Measurements from ENCODE around the gene SH2B3.

SH2B3 gene

DNA sequence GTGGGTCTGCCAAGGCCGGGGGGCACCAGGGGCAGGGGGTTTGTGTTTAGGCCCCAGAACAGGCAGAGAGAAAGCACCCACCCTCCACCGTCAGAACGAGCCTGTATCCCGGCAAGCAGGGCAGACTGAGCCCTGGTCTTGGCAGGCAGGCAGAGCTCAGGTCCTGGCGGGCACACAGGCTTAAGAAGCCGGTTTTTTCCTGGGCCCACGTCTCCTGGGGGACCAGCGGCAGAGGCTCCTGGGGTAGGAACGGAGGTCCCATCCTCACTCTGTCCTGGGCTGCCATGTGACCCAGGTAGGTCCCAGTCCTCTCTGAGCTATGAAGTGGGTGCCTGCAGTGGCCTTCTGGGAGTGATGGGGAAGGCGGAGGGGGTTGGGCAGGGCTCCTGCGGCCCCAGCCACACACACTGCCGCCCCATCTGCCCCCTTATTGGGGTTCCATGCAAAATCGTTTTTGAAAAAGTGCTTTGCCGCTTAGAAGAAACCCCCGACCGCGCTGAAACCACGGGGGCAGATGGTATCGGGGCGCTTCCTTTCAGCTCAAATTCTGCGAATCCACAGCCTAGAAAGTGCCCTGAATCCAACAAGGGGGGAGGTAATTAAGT lies 24.2 kb downstream of the SH2B3 start:
- no peak for DNase-seq

DNA sequence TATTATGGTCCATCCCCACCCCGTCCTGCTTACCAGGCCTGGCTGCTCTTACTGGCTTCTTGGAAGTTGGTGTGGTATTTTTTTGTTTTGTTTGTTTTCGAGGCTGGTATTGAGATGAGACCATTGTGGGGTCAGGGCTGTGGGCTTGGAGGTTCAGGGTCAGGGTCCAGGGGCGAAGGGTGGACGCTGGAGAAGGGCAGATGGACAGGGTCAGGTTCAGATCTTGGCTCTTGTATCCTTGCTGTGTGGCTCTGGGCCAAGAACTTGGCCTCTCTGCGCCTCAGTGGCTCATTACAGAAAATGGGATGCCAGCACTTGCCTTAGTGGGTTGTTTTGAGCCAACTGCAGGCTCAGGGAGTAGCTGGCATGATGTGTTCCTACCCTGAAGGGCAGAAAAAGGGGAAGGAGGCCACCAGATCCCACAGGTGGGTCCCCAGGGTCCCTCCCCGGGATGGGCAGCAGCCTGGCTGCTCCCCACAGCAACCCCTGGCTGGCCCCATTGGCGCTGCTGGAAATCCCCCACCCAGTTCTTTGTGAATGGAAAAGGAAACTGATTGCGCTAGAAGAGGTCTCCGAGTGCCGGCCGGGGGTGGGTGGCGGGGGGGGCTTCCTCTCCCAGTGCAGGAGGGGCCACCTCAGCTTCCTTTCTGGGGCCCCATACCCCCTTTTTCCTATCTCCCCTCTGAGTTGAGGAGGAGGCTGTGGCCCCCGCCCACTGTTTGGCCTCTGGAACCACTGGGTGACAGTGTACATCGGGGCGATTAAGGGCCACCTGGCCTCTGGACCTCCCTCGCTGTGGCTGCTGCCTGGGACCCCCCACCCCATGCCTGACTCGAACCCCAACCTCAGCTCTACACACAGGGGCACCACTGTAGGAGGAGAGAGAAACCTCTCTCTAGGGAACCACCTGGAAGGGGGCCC lies 25.0 kb downstream of the SH2B3 start:
- no peak for DNase-seq

DNA sequence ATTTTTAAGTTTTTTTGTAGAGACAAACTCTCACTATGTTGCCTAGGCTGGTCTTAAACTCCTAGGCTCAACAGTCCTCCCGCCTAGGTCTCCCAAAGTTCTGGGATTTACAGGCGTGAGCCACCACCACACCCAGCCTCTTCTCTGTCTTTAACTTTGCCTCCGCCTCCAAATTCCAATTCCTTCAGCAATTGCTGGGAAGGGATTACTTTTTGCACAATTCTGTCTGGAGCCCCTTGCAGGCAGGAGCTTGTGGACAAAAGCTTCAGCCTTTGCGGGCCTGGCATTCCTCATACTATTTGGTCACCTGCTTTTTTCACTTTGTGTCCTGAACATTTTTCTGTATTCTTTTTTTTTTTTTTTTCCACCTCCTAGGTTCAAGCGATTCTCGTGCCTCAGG lies 26.0 kb downstream of the SH2B3 start:
- no peak for DNase-seq

DNA sequence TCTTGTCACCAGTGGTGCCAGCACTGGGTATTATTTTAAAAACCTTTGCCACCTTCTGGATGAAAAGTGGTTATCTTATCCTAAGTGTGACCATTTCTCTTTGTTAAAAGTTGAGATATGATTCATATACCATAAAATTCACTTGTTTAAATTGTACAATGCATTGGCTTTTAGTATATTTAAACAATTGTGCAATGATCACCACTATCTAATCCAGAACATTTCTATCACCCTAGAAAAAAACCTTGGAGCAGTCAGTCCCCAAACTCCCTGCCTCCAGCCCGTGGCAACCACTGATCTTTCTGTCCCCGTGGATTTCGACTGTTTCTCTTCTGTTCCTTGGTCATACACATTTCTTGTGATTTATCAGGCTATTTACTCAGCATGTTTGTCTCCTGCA lies 28.3 kb downstream of the SH2B3 start:
- DNase-seq = no peak

DNA sequence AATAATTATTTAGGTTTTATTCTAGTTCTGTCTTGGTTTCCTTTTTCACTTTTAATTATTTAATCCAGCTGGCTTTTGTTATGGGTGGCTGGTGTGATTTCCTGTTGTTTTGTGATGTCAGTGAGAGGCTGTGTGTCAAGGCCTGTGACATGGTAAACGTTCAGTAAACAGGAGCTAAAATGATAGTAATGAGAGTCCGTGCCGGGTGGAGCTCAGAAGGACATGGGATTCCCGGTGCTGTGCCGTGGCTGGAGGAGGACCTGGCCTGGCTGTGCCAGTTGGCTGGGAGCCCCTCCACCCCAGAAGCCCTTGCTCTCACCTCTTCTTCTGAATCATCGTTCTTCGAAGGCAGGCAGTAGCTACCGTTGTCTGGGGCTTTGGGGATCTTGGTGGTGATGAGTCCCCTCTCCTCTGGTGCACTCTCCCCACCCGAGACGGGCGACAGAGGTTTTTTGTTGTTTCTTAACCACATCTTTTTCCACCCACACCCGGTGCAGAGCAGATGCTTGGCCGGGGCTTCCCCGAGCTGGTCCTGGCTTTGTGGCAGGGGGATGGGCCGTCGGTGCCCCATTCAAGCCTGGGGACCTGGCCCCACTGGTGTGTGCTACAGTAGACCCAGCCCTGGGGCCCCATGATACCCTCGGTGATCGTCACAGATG lies 29.1 kb downstream of the SH2B3 start:
- DNase-seq = no peak

DNA sequence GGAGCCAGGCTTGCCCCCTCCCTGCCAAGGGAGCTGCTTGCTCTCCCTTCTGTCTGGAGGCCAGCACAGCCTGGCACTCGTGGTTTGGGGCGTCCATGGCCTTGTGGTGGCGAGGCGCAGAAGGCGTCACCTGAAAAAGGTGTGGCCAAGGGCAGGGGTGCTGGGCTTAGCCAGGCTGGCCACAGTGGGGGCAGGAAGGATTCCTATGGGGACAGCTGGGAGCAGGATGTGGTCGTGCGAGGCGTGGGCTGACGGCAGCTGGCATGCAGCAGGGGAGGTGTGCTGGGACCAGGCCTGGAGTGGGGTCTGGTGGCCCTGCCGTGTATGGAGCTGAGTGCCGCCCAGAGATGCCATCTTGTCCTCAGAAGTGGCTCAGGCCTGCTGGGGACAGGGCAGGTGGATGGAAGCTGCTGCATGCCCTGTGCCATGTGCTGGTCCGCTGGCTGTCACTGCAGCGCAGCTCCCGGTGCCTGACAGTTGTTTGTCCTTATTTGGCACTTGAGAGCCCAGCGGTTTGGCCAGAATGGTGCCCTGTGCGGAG lies 30.0 kb downstream of the SH2B3 start:
- DNase-seq = no peak

DNA sequence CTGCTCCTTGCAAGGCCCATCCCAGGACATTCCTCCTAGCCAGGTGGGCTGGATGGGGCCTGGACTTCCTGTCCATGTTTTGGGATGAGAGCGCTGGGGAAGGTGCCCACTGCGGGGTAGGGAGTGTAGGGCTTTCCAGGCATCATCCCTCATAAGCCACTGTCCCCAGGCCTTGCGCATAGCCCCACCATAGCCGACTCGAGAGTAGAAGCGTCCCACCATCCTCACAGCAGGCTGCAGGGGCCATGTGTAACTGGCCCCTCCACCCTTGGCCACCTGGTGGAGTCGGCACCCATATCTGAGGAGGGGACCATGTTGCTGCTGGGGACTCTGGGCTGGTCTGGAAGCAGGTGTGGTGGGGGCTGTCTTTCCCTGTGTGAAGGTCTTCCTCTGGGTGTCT lies 30.5 kb downstream of the SH2B3 start:
- no peak for DNase-seq

DNA sequence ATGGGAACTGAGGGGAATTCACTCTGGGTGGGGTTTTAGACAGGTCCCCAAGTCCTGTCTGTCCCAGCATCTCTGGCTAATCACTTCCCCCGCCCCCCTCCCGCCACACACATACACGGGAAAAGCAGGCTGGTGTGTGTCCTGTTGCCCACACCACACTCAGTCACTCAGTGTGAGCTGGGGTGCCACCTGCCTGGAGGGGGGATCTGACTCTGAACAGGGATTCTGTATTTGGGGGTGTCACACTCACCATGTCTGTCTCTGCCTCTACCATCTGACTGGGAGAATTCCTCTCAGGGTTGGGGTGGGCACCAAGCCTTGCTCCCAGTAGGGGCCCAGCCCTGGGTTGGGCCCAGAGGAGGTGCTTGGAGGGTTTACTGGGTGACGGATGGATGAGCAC lies 31.1 kb downstream of the SH2B3 start:
- DNase-seq = no peak

DNA sequence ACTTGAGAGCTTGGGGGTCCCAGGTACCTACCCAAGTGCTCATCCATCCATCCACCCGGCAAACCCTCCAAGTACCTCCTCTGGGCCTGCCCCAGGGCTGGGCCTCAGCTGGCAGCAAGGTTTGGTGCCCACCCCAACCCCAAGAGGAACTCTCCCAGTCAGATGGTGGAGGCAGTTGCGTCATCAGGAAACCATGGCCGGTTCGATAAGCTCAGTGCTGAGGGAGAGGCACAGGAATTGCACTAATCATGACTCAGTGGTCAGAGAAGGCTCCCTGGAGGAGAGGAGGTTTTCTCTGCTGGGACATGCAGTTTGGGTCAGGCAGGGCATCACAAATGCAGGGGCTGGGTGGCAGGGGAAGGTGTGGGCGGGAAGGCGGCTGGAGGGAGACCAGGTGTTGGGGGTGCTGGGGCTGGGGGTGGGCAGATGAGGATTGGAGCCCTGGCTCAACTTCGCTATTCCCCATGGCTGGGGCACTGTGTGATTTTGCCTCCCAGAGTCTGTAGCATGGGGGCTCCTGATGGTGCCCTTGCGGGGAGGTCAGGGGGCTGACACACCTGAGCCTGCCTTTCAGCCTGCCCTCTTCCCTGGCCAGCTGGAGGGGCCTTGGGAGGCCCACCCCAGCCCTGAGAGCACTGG lies 32.2 kb downstream of the SH2B3 start:
- no peak for DNase-seq

DNA sequence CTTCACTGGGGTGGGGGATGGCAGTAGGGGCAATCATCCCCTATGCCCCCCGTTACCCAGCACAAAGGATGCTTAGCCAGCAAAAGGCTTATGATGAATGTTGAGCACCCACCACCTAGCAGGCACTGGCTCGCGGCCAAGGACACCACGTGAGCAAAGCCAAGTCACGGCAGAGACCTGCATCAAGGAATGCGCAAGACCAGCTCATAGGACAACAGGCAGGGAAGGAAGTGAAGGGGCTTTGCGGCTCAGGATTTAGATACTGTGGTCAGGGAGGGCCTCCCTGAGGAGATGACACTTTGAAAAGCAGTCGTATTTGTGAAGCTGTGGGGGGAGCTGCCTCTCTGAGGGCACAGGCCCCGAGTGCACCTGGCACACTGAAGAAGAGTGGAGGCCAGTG lies 32.8 kb downstream of the SH2B3 start:
- no peak for DNase-seq

DNA sequence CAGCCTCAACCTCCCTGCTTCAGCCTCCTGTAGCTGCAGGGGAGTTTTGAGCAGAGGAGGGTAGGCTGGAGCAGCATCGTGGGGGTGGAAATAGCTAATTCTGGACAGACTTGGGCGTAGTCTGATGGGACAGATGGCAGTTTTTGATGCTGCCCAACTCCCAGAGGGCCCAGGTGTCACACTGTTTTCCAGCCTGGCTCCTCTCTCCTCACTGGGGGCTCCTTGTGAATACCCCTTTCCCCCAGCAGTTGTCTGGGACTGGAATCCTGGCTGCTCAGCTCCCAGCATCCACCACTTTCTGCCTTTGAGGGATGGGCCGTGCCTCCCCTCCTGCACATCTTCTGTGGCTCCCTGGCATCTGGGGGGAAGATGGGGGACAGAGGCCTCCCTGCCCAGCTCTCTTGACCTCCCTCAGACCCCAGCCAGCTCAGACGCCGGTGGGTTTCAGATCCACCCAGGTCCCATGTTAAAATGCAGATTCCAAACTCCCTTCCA lies 34.0 kb downstream of the SH2B3 start:
- no peak for DNase-seq

DNA sequence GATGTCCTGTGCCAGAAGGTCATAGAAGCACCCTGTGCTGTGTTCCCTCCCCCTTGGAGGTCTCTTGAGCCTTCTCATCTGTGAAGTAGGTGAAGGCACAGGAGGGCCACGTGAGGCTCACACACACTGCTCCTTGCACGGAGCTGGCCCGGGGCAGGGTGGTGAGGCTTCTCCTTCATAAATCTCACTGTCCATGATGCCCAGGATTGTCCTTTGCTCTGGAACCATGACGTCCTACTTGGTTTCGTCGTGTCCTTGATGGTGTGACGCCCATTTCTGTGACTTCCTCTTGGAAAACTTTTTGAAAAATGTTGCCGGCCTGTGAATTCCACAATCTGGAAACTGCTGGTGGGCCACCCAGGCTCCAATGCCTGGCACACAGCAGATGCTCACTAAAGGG lies 34.4 kb downstream of the SH2B3 start:
- DNase-seq = no peak

DNA sequence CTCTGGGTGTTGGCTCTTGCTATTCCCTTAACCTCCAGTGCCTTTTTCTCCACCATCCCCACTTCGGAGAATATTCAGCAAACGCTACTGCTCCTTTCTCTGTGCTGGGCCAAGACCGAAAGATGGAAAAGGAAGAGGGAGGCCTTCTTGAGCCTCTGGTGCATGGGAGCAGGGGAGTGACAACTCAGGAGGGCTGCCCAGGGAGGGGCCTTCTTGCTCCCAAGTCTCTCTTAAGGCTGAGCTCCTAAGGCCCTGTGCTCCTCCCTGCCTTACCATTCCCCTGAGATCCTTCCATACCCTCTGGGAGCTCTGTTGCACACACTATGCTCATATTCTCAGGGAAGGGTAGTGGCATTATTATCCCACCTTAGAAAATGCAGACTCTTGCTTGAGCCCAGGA lies 34.9 kb downstream of the SH2B3 start:
- DNase-seq = no peak

DNA sequence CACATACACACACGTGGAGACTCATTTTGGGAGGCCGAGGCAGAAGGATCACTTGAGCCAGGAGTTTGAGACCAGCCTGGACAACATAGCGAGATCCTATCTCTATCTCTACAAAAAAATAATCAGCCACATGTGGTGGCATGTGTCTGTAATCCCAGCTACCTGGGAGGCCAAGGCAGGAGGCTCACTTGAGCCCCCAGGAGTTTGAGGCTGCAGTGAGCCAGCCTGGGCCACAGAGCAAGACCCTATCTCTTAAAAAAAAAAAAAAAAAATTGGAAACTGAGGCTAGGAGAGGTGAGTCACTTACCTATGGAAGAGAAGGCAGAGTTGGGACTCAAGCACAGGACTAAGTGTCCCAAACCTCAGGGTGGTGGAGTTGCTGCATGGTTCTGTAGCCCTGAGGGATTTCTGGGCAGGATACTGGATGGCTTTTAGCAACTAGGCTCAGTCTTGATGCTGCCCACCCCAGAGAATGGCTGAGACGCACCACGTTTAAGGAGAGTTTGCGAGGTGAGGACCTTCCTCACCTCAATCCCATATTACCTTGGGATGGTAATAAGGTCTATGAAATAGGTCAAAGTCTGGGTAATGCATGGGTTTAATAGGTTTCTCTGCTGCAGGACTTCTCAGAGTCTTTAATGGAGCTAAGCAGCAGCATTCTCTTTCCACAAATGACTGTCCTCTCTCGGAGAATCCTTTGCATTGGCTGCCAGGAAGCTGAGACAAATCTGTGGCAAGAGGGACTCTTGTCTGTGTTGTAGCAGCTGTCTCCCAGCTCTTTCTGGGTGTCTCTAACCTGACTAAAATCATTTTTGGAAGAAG lies 35.6 kb downstream of the SH2B3 start:
- DNase-seq = no peak

DNA sequence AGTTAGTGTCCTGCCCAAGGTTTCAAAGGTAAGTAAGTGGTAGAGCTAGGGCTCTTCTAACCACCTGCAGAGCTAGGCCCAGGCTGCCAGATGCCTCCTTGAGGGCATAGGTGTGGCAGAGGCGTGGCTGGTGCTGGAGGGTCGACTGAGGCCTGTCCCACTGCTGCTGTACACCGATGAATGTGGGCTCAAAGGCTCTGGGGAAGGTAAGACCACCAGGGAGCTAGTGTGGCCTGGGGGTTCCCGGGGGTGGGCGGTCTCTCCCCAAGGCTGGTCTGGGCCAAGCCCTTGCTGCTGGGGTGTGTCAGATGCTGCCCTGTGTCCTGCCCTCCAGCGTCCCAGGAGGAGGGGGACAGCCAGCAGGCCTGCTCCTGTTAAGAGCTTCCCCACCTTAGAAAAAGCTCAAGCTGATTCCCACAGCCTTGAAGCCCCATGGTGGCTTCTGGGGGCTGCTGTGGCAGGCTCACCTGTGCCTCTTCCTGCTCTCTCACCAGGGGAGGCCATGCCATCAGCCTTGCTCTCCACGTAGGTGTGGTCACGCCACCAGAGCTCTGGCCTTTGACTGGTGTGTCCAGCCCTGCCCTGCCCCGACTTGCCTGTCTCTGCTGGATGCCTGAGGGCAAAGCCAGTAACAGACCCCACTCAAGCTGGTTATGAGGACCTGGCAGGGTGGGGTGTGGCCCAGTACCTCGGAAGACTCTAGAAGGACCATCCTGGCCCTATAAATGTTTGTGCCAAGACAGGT lies 36.8 kb downstream of the SH2B3 start:
- DNase-seq = no peak

DNA sequence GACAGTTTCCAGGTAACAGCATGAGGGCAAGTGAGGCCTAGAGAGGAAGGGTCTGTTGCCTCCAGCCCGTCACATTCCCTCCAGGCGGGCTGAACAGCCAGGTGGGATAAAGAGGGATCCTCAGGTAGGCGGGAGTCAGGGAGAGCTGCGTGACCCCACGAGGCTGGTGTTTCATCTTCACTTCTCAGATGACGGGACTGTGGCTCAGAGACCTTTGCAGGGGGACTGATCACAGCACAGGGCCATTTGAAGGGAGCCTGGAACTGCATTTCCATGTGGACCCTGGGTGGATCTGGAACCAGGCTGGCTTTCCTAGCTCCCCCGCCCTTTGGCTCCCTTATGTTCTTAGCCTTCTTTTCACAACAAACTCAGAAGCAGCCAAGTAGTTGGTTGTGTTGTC lies 37.4 kb downstream of the SH2B3 start:
- no peak for DNase-seq

DNA sequence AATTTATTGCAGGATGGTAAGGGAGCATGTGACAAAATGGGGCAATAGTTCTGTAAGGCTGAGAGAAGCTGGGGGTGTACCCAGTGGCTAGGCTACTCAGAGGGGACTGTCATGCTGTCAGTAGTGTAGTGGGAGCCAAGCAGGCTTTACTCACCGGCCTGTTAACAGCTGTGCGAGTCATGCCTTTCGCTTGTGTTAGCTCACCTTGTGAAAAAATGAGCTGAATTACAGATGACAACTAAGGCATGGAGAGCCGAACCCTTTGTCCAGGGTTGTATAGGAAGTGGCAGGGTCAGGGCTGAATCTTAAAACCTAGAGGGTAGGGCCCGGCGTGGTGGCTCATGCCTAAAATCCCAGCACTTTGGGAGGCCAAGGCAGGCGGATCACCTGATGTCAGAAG lies 37.9 kb downstream of the SH2B3 start:
- no peak for DNase-seq

DNA sequence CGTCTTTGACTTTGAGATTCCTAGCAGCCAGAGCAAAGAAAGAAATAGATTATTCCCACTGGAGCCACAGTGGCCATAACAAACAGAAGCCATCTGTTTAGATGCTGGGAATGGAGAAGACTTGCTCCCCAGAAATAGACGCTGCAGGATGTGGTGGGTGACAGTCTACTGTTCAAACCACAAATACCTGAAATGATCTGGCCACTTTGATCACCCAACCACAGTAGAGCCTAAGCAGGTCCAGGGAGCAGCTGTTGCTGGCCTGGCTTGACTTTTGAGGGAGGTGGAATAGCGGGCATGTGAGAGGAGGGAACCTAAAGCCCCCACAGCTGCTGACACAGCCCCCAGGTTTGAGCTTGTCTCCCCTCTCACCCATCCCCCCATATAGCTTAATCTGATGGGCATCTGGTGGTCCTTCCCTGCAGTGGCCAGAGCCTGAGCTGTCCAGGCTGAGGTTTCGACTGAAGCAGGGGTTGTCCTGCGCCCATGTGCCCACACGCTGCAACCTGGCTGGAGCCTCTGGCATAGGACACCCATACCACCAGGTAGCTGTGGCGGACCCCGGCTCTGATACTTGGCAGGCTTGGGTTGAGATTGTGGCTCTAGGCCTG lies 38.7 kb downstream of the SH2B3 start:
- DNase-seq = no peak

DNA sequence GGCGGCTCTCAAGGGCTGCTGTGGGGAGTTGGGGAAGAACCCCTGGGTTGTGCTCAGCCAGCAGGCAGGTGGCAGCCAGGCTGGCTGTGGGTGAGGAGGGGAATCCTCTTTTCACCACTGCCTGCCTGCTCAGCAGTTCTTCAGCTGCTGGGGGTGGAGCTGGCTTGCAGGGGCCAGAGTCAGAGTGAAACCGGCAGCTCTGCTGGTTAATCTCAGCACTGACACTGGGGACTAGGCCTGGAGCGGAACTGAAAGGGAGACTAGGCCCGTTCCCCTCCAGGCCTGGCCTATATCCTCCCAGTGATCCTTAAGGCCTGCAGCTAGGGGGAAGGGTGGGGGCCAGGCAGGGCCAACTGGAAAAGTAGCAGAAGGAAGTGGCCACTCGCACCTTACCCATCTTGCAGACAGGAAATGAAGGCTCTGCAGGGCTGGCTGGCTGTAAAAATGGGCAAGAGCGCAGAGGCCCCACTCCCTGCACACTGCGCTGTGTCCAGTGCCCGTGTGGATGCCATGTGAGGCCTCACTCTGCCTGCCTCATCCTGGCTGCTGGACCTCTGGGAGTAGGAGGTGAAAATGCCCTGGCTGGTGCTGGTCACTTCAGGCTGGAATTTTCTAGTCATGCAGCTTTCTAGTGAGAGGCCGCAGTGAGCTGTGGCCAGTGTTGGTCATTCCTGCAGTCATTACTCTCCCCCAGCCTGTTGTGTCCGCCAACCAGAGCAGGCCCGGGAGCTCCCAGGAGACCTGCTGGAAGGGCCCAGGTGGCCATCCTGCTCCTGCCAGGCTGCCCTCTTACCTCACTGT lies 39.4 kb downstream of the SH2B3 start:
- no peak for DNase-seq
